ENCODE data around the gene VPS16. TPM values are rescaled to one million over a fixed set of nuclear protein-coding genes. Genes with fewer than 3 reads are reported as not detected.
A peak's percentile ranks its signal among the peaks of the same experiment; 100 is the strongest.

The VPS16 gene
- total and polyA plus RNA-seq, 2 of the 13 experiments (the other 11 are each of a cell fraction or from before 2014, with no cell fraction given) = 34.2 to 35.4 TPM

DNA sequence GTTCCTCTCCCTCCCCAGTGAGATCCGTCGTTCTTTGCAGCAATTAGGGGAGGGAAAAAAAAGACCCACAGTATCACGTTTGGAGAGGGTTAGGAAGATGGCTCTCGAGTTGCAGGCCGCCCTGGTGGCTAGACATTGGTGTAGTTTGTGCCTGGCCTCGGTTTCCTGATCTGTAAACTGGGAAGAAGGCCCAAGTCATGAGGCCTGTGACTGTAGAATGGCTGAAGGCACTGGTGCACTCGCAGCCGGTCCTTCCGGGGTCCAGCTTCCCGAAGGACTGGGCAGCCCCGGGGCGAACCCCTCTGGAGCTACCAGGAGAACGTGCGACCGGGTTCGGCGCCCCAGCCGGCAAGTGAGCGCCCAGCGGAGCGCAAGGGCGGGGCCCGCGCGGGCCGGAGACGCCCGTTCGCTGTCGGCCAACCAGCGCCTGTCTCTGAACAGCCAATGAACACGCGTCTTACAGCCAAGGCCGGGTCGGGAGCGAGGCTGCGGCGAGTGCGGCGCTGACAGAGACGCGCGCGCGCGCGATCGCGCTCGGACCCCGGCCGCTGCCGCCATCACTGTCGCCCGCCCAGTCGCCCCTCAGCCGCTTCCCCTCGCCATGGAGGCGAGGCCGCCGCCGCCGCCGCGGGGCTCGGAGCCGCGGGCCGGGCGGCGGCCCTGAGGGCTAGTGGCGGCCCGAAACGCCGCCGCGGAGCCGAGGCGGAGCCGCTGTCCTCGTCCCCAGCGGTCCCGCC is 32.6 kb downstream of the VPS16 start, which contains the start of gene PTPRA (continued):
- TF ChIP-seq ZNF280B (CRISPR knock-in tag; IDR thresholded peaks at IDR 0.05; ENCODE audit: borderline replicate concordance) (no peak), TFE3 (CRISPR knock-in tag; IDR thresholded peaks at IDR 0.05) (peak; percentile 51), HDAC2 (CRISPR knock-in tag; IDR thresholded peaks at IDR 0.05) (peak; percentile 75), ZNF879 (CRISPR knock-in tag; IDR thresholded peaks at IDR 0.05) (peak; percentile 51; the same call in 1 of the 2 replicates), SKIL (CRISPR knock-in tag; IDR thresholded peaks at IDR 0.05; ENCODE audit: borderline replicate concordance) (no peak), ARID2 (CRISPR knock-in tag; IDR thresholded peaks at IDR 0.05; ENCODE audit: borderline replicate concordance) (0 out of 2 replicates have a peak, but pooled peaks have one; percentile 13), MYNN (CRISPR knock-in tag; IDR thresholded peaks at IDR 0.05; ENCODE audit: low read depth) (peak; percentile 84; the same call in 1 of the 2 replicates), ELF3 (CRISPR knock-in tag; IDR thresholded peaks at IDR 0.05) (no peak; the same call in 1 of the 2 replicates), TERF1 (CRISPR knock-in tag; IDR thresholded peaks at IDR 0.05) (no peak), POLR2AphosphoS5 (IDR thresholded peaks at IDR 0.05; ENCODE audit: low read depth, low read length) (peak; percentile 96), ZNF260 (CRISPR knock-in tag; IDR thresholded peaks at IDR 0.05; ENCODE audit: borderline replicate concordance, low read depth) (no peak), TBL1XR1 (IDR thresholded peaks at IDR 0.05; ENCODE audit: borderline replicate concordance, low read length, partially characterized antibody) (peak; percentile 54), ZNF230 (CRISPR knock-in tag; IDR thresholded peaks at IDR 0.05) (0 out of 2 replicates have a peak, but pooled peaks have one; percentile 17), PRDM10 (CRISPR knock-in tag; IDR thresholded peaks at IDR 0.05; ENCODE audit: low read depth) (peak; percentile 75), ZBTB7B (CRISPR knock-in tag; IDR thresholded peaks at IDR 0.05) (no peak), BORCS8-MEF2B (CRISPR knock-in tag; IDR thresholded peaks at IDR 0.05) (peak; percentile 69)
- TF ChIP-seq, protein P1, sequence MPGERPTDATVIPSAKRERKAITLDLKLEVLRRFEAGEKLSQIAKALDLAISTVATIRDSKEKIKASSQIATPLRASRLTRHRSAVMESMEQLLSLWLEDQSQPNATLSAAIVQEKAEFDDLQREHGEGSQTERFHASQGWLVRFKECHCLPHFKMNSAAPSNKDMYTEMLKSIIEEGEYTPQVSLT (CRISPR knock-in tag; IDR thresholded peaks at IDR 0.05; ENCODE audit: borderline replicate concordance, low read depth) = no peak; the same call in none of the 2 replicates

All from HepG2 (cell line).